HG02981 (cell line): ENCODE data around the gene CAVIN4.

Experiments
- ATAC-seq: cut with Tn5 transposase; IDR thresholded peaks from one replicate; pipeline ENCODE4 v1.9.1; 2021; ENCODE audit warnings: mild to moderate bottlenecking, moderate library complexity; ENCODE audit not compliant: unreplicated experiment

CAVIN4 gene, protein sequence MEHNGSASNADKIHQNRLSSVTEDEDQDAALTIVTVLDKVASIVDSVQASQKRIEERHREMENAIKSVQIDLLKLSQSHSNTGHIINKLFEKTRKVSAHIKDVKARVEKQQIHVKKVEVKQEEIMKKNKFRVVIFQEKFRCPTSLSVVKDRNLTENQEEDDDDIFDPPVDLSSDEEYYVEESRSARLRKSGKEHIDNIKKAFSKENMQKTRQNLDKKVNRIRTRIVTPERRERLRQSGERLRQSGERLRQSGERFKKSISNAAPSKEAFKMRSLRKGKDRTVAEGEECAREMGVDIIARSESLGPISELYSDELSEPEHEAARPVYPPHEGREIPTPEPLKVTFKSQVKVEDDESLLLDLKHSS

DNA sequence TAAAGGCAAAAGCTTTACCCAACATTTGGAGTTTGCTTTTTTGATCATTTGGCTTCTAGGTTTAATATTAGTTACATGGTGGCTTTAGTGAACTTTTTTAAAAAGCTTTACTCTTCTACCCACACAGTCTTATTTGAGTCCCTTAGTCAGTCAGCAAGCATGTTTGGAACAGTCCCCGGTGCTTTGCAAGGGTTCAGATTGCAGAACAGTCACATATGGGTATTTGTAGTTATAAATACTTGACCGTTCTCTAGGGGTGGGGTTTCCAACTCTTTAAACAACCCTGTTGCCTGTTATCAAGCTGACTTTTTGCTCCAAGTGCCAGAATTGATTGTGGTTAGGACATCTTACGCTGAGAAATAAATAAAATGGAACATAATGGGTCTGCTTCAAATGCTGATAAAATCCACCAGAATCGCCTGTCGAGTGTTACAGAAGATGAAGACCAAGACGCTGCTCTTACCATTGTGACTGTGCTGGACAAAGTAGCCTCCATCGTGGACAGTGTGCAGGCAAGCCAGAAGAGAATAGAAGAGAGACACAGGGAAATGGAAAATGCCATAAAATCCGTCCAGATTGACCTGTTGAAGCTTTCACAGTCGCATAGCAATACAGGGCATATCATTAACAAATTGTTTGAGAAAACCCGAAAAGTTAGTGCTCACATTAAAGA, at the start of gene CAVIN4:
Gene CAVIN4, plus strand, starts transcription at position 304 of the 673 bp plus-strand sequence. Its CDS starts 65 bp downstream, at position 369.
- no peak for ATAC-seq

DNA sequence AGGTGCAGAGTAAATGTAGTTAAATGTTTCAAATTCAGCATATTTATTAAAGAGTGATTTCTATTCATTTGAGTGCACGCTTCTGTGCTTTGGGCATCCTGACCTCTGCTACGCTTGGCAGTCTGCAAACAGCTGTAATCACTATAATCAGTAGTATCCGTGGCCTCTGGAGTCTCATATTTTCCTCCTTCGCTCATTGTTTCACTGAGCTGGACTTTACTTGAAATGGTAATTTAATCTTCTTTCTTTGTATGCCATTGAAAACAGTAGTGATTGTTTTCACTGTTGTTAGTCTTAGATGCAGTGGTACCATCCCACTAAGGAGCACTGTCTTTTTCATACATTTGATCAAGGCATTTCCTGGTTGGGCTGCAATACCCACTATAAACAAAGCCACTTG, 43.5 kb upstream of the CAVIN4 start:
- no peak for ATAC-seq

DNA sequence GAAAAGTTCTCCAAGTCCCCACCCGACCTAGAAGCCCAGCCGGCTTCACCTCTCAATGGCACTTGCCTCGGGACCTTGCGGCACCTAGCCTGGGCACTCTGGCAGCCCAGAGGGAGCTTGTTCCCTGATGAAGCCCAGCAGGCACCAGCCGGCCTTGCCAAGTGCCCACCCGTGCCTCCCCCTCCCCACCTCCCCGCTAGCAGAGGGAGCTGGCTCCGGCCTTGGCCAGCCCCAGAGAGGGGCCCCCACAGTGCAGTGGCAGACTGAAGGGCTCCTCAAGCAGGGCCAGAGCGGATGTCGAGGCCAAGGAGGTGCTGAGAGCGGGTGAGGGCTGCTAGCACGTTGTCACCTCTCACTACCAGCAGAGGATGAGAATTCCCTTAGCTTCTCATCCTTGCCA, 37.6 kb upstream of the CAVIN4 start:
- no peak for ATAC-seq

DNA sequence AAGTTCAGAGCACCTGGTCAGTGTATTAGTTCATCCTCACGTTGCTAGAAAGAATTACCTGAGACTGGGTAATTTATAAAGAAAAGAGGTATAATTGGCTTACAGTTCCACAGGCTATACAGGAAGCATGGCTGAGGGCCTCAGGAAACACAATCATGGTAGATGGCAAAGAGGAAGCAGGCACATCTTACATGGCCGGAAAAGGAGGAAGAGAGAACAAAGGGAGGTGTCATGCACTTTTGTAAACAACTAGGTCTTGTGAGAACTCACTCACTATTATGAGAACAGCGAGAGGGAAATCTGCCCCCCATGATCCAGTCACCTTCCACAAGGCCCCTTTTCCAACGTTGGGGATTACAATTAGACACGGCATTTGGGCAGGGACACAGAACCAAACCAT, 28.8 kb upstream of the CAVIN4 start:
- ATAC-seq: no peak

DNA sequence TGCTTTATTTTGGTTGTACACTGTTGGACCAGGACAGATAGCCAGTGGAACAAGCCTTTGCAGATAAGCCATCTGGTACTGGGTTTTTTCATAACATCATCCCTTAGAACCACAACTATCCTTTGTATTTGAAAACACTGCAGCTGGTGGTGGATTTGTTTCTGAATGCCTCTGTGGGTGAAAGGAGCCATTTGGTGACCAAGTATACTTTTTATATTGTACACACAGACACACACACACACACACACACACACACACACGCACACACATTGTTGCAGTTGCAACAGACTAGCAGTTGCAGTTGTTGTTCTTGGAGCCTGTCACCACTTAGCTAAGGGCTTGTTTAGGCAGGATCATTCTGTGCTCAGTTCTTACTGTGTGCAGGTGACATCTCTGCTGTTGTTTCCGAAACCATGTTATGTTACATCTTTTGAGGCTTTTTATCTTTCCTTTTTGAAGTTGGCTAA, 22.9 kb upstream of the CAVIN4 start:
- ATAC-seq: no peak

DNA sequence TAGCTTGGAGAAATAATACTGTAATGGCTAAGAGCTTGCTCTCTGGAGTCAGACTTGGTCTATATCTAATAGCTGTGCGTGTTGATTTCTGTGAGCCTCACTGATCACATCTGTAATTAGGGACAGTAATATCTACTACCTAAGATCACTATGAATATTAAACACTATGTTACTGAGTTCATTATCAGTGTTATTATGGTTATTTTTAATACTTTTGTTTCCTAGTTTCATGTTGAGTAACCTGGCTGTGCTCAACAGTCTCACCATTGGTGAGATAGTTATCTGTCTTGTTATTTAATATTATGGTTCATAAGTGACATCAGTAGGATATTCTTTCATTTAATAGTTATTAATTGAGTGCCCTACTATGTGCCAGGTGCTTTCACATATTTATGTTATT, 22.4 kb upstream of the CAVIN4 start:
- no peak for ATAC-seq

DNA sequence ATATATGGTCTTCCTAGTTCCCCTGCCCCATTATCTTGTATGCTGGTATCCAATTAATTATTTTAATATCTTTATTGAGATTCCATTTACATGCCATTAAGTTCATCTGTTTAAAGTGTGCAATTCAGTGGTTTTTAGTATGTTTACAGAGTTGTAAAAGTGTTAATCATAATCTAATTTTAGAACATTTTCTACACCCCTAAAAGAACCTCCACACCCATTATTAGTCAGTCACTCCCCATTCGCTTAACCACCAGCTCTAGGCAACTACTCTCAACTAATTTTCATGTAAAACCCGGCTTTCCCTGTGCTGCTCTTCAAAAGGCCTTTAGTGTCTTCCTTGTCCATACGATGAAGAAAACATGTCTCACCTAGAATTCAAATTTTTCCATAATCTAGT, 20.8 kb upstream of the CAVIN4 start:
- no peak for ATAC-seq

DNA sequence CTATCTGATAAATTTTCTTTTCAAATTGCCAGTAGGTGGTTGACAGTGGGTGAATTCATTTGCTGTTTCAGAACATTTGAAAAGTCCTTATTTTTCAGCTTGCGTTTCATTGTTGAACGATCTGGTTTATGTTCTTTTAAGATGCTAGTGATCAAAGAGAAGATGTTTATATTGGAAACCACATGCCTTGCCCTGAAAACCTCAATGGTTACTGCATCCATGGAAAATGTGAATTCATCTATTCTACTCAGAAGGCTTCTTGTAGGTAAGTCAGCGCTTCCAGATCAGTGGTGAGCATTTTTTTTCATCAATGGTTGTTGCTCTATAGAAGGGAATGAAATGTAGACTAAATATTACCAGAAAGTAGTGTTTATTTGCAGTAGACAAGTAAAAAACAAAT, 16.6 kb upstream of the CAVIN4 start:
- ATAC-seq: no peak

DNA sequence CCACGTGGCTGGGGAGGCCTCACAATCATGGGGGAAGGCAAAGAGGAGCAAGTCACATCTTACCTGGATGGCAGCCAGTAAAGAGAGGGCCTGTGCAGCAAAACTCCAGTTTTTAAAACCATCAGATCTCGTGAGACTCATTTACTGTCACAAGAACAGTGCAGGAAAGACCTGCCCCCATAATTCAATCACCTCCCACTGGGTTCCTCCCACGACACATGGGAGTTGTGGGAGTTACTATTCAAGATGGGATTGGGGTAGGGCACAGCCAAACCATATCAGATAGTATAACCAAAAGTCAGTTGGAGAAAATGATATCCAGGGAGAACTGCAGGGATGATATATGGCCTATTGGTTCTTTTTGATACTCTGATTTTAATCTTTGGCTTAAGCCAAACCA, 10.0 kb upstream of the CAVIN4 start:
- no peak for ATAC-seq

DNA sequence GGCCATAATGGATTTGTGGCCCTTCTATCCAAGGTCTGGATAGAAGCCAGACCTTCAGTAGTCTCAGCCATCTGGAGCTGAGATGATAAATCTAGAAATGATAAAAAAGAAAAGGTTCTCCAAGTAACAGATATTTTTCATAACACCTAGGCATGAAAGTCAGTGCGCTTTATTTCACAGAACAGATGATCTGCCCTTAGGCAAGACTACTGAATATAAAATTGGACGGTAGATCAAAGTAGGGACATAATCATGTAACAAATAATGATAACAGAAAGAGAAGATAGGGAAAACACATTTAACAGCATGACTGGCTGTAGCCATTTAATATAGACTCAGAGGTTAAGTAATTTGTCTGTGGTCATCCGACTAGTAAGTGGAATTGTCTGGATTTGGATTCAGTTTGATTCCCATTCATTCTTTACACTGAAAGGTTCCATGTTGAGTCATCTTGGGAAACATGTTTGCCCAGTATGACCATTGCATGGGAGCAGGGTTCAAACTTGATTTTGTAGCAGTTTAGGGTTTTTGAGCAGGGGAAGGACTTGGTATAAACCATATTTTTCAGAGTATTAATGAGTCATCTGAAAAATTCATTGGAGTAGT, 4.1 kb upstream of the CAVIN4 start:
- ATAC-seq: no peak

DNA sequence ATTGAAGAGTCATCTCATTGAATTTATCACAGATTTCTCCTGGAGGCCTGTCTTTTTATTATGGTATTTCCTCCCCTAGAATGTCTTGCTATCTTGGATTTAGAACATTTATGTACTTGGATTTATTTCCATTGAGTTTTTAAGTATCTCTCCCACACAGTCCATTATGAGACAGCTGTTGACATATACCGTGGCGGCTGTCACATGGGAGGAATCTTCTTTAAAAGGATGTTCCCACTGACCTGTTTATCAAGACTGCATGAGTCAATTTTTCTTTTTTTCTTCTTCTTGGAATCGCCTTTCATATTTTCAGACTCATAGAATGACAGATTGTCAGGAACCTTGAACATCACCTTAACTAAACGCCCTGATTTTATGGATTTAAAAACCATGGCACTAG, 2.9 kb upstream of the CAVIN4 start:
- no peak for ATAC-seq

DNA sequence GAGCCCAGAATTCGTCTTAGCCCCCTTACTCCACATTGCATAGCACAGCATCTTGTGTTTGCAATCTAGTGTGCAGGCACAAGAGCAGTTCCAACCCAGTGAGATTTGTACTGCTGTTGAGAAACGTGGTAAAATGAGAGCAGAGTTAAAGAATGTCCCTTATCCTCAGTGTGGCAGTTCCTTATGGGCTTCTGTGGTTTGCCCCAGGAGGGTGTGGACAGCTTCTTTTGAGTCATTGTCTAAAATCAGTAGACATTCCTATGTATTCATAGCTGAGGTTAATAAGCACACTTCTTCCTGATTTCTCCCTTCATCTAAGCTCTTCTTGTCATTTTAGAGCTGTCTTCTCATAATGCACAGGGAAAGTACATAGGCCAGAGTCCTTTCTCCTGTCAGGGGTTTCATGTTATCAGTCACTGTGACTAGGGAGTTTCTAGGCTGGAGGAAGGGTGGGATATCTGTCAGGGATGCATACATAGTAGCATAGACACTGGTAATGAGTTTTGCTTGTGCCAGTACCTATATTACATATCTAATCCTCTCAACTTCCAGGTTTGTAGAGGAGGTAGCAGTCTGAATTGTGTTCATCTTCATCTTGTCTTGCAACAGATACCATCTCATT, 2.0 kb upstream of the CAVIN4 start:
- ATAC-seq: no peak

DNA sequence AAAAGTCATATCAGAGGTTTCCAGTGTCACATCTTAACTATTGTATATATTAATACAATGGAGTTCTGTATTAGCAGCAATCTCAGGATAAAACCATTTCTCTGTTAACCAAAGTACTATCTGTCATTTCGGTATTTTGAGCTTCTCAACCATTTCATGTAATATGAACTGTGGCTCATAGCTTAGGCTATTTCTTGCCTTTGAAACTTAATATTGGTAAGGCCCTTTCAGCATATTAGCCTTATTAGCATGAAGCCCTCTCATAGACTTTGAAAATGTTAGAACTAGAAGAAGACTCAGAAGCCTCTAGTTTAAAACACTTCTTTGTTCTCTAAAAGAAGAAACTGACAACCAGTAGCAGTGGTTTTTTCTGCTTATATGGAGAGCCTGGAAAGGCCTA, 731 bp downstream of the CAVIN4 start:
- ATAC-seq: no peak

DNA sequence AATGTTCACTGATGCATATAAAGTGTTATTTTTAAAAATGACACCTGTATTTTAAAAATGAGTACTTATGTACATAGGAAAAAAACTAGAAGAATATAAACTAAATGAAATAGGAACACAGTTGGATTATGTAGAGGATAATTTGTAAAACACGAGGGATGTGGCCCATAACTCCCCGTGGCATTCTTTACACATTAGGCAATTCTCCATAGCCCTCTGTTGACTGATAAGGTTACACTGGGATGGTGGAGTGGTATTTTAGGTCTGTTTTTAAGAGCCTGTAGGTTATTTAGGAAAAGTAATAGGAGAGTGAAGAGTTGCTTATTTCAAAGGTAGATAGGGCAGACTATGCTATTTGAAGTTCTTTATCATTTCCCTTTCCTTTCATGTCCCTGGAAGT, 1.8 kb downstream of the CAVIN4 start:
- no peak for ATAC-seq

DNA sequence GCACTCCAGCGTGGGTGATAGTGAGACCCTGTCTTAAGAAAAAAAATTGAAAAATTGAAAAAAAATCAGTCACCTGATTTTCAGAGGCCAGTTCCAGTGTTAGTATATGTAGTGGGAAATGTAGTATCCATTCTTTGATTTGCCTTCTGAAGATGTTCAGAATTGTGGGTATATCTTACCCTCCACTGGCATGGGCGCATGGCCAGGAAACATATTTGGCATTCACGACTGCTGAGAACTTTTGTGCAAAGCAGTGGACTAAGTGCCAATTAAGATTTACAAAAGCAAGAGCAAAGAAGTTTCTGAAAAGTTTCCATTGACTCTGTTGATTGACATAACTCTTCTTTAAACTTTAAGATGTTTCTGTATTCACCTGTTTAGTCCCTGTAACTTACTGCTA, 2.4 kb downstream of the CAVIN4 start:
- ATAC-seq: no peak

DNA sequence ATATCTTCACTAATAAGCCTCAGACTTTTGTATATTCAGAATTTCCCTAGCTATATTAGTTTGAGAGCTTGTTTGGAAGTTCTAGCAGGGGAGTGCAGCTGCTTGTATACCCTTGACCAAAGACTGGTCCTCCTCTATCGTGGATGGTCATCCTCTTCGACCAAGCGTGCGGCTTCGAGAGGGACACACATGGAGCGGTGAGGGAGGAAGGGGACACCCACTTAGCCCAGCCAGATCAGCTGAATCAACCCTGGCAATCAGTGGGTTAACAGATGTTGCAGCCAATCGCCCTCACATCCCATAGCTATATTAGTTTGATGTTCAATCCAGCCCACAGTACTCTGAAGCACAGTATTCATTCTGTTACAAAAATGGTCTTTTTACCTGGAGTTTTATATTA, 3.2 kb downstream of the CAVIN4 start:
- ATAC-seq: no peak

DNA sequence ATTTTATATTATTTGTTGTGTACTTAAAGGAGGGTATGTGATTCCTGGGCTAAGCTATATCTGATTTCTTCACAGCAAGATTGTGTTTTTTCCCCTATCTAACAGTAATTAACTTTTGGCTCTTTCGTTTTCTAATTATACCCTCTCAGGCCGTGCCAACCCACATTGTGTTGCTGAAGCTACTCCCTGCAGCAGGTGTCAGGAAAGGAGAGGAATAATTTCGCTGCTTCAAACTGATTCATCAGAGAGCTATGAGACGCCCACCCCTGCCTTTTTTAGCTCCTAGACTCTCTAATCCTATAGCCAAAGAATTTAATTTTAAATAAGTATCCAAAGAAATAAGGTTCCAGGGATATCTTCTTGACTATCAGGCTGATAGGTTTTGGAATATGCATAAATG, 3.8 kb downstream of the CAVIN4 start:
- no peak for ATAC-seq

DNA sequence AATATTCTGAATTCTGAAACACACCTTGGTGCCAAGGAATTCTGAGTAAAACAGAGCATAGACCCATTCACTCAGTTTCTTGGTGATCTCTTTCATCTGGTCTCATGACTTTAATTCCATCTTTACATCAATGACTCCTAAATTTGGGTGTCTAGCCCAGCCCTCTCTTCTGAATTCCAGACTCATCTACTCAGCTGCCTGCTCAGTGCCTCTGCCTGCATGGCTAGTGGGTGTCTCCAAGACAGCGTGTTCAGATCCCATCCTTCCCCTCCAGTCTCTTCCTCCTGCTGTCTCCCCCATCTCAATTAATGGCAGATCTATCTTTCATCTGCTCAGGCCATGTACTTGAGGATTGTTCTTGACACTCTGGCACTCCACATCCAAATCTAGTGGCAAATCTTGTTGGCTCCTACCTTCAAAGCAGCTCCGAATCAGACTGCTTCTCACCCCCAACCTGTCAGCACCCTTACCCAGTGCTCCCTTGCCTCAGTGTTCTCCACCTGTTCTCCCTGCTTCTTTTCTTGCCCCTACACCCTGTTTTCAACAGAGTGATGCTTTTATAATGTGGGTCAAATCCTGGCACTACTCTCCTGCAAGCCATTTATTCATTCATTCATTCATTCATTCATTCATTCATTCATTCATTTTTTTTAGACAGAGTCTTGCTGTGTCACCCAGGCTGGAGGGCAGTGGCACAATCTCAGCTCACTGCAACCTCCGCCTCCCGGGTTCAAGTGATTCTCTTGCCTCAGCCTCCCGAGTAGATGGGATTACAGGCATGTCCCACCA, 5.3 kb downstream of the CAVIN4 start:
- no peak for ATAC-seq

DNA sequence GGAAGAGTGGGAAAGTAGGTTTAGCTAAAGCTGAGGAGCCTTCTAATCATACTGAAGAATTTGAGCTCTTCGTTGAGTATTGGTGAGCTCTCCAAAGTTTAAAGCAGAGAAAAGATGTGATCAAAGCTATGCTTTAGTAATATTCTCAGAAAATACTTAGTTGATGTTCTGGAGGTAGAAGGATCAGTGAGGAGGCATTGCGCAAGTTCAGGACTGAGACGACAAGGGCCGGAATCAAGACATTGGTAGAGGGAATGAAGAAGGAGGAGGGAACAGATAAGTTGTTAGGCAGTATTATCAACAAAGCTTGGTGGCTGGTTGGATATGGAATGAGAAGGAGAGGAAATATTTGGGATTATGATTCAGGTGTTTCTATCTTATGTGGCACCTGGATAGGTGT, 7.1 kb downstream of the CAVIN4 start:
- no peak for ATAC-seq

DNA sequence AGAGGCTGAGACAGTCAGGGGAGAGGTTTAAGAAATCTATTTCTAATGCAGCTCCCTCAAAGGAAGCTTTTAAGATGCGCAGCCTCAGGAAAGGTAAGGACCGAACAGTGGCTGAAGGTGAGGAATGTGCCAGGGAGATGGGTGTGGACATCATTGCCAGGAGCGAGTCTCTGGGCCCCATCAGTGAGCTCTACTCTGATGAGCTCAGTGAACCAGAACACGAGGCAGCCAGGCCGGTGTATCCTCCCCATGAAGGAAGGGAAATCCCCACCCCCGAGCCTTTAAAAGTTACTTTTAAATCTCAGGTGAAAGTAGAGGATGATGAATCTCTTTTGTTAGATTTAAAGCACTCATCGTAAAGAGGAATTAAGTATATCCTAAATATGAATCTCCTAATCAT, 8.2 kb downstream of the CAVIN4 start:
- no peak for ATAC-seq

DNA sequence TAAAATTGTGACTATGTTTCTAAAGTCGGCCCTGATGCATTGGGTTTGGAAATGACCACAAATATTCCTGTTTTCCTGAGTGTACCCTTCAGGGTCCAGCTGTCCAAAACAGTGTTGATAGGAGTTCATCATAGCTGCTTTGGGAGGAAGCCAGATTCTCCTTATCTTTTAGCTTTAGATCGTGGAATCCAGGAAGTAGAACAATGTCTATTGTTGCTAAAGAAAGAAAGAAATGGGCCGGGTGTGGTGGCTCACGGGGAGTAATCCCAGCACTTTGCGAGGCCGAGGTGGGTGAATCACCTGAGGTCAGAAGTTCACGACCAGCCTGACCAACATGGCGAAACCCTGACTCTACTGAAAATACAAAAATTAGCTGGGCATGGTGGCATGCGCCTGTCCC, 9.5 kb downstream of the CAVIN4 start:
- no peak for ATAC-seq
